Measurements from ENCODE around the gene MITF.
"Not testable (repeated sequence)": the region's sequence is repeated elsewhere in the genome, so short reads cannot be mapped to it uniquely, and the experiment has no call there.

The MITF gene

GRCh38 chr3:69920009-69920408, 180.7 kb downstream of the MITF start:
- H3K36me3 ChIP-seq (ENCODE audit: control insufficient read depth, insufficient read depth, low read length); DNase-seq; H3K27ac ChIP-seq (ENCODE audit: insufficient read depth, low read length, poor library complexity, severe bottlenecking); H3K4me3 ChIP-seq (ENCODE audit: insufficient read depth, low read depth, low read length, poor library complexity, severe bottlenecking); H3K27me3 ChIP-seq (replicated peaks; ENCODE audit: control insufficient read depth, insufficient read depth, low read length, poor library complexity, severe bottlenecking); H3K9me3 ChIP-seq (ENCODE audit: control insufficient read depth, low read length); H3K4me1 ChIP-seq (ENCODE audit: control insufficient read depth, insufficient read depth, low read length, poor library complexity, severe bottlenecking): not testable (repeated sequence)

- DNase-seq, result no peak
- no peaks in the 10 kb centered on the region for H3K9me3 ChIP-seq (ENCODE audit: control insufficient read depth, low read length)
- H3K4me1 ChIP-seq (ENCODE audit: control insufficient read depth, insufficient read depth, low read length, poor library complexity, severe bottlenecking), result no peaks in the 10 kb centered on the region
- no peak overlapping the region for H3K4me3 ChIP-seq (ENCODE audit: insufficient read depth, low read depth, low read length, poor library complexity, severe bottlenecking)
- no peaks in the 10 kb centered on the region for H3K36me3 ChIP-seq (ENCODE audit: control insufficient read depth, insufficient read depth, low read length)
- no peak overlapping the region for H3K27ac ChIP-seq (ENCODE audit: insufficient read depth, low read length, poor library complexity, severe bottlenecking)
- H3K27me3 ChIP-seq (replicated peaks; ENCODE audit: control insufficient read depth, insufficient read depth, low read length, poor library complexity, severe bottlenecking), result no peaks in the 10 kb centered on the region
Observed at GRCh38 chr3:69921651-69922050, 182.4 kb downstream of the MITF start.

- no peaks in the 10 kb centered on the region for H3K9me3 ChIP-seq (ENCODE audit: control insufficient read depth, low read length)
- no peaks in the 10 kb centered on the region for H3K4me1 ChIP-seq (ENCODE audit: control insufficient read depth, insufficient read depth, low read length, poor library complexity, severe bottlenecking)
- H3K27me3 ChIP-seq (replicated peaks; ENCODE audit: control insufficient read depth, insufficient read depth, low read length, poor library complexity, severe bottlenecking), result no peaks in the 10 kb centered on the region
- H3K4me3 ChIP-seq (ENCODE audit: insufficient read depth, low read depth, low read length, poor library complexity, severe bottlenecking), result no peak overlapping the region
- no peak overlapping the region for H3K27ac ChIP-seq (ENCODE audit: insufficient read depth, low read length, poor library complexity, severe bottlenecking)
- no peaks in the 10 kb centered on the region for H3K36me3 ChIP-seq (ENCODE audit: control insufficient read depth, insufficient read depth, low read length)
- no peak for DNase-seq
Observed at GRCh38 chr3:69922521-69923000, 183.3 kb downstream of the MITF start.

GRCh38 chr3:69925506-69925905, 186.2 kb downstream of the MITF start:
- no peak overlapping the region for H3K27ac ChIP-seq (ENCODE audit: insufficient read depth, low read length, poor library complexity, severe bottlenecking)
- no peaks in the 10 kb centered on the region for H3K27me3 ChIP-seq (replicated peaks; ENCODE audit: control insufficient read depth, insufficient read depth, low read length, poor library complexity, severe bottlenecking)
- no peaks in the 10 kb centered on the region for H3K4me1 ChIP-seq (ENCODE audit: control insufficient read depth, insufficient read depth, low read length, poor library complexity, severe bottlenecking)
- no peaks in the 10 kb centered on the region for H3K9me3 ChIP-seq (ENCODE audit: control insufficient read depth, low read length)
- DNase-seq, result no peak
- H3K36me3 ChIP-seq (ENCODE audit: control insufficient read depth, insufficient read depth, low read length), result no peaks in the 10 kb centered on the region
- H3K4me3 ChIP-seq (ENCODE audit: insufficient read depth, low read depth, low read length, poor library complexity, severe bottlenecking), result no peak overlapping the region

- Histone ChIP-seq H3K27me3 (replicated peaks; ENCODE audit: control insufficient read depth, insufficient read depth, low read length, poor library complexity, severe bottlenecking) (no peaks in the 10 kb centered on the region), H3K36me3 (ENCODE audit: control insufficient read depth, insufficient read depth, low read length) (no peaks in the 10 kb centered on the region), H3K4me3 (ENCODE audit: insufficient read depth, low read depth, low read length, poor library complexity, severe bottlenecking) (no peak overlapping the region), H3K27ac (ENCODE audit: insufficient read depth, low read length, poor library complexity, severe bottlenecking) (no peak overlapping the region), H3K4me1 (ENCODE audit: control insufficient read depth, insufficient read depth, low read length, poor library complexity, severe bottlenecking) (no peaks in the 10 kb centered on the region), H3K9me3 (ENCODE audit: control insufficient read depth, low read length) (no peaks in the 10 kb centered on the region)
- no peak for DNase-seq
Observed at GRCh38 chr3:69926385-69926784, 187.1 kb downstream of the MITF start.

GRCh38 chr3:69927571-69927970, 188.3 kb downstream of the MITF start:
- Histone ChIP-seq H3K4me1 (ENCODE audit: control insufficient read depth, insufficient read depth, low read length, poor library complexity, severe bottlenecking) (no peaks in the 10 kb centered on the region), H3K36me3 (ENCODE audit: control insufficient read depth, insufficient read depth, low read length) (no peaks in the 10 kb centered on the region), H3K27ac (ENCODE audit: insufficient read depth, low read length, poor library complexity, severe bottlenecking) (no peak overlapping the region), H3K9me3 (ENCODE audit: control insufficient read depth, low read length) (no peaks in the 10 kb centered on the region), H3K27me3 (replicated peaks; ENCODE audit: control insufficient read depth, insufficient read depth, low read length, poor library complexity, severe bottlenecking) (no peaks in the 10 kb centered on the region), H3K4me3 (ENCODE audit: insufficient read depth, low read depth, low read length, poor library complexity, severe bottlenecking) (no peak overlapping the region)
- no peak for DNase-seq

GRCh38 chr3:69929019-69929418, 189.8 kb downstream of the MITF start:
- no peak for DNase-seq
- no peaks in the 10 kb centered on the region for H3K27me3 ChIP-seq (replicated peaks; ENCODE audit: control insufficient read depth, insufficient read depth, low read length, poor library complexity, severe bottlenecking)
- H3K4me3 ChIP-seq (ENCODE audit: insufficient read depth, low read depth, low read length, poor library complexity, severe bottlenecking), result no peak overlapping the region
- no peaks in the 10 kb centered on the region for H3K9me3 ChIP-seq (ENCODE audit: control insufficient read depth, low read length)
- no peaks in the 10 kb centered on the region for H3K36me3 ChIP-seq (ENCODE audit: control insufficient read depth, insufficient read depth, low read length)
- no peaks in the 10 kb centered on the region for H3K4me1 ChIP-seq (ENCODE audit: control insufficient read depth, insufficient read depth, low read length, poor library complexity, severe bottlenecking)
- H3K27ac ChIP-seq (ENCODE audit: insufficient read depth, low read length, poor library complexity, severe bottlenecking), result no peak overlapping the region

GRCh38 chr3:69930564-69930963, 191.3 kb downstream of the MITF start:
- no peak overlapping the region for H3K27ac ChIP-seq (ENCODE audit: insufficient read depth, low read length, poor library complexity, severe bottlenecking)
- no peaks in the 10 kb centered on the region for H3K9me3 ChIP-seq (ENCODE audit: control insufficient read depth, low read length)
- H3K4me3 ChIP-seq (ENCODE audit: insufficient read depth, low read depth, low read length, poor library complexity, severe bottlenecking), result no peak overlapping the region
- H3K27me3 ChIP-seq (replicated peaks; ENCODE audit: control insufficient read depth, insufficient read depth, low read length, poor library complexity, severe bottlenecking), result no peaks in the 10 kb centered on the region
- H3K4me1 ChIP-seq (ENCODE audit: control insufficient read depth, insufficient read depth, low read length, poor library complexity, severe bottlenecking), result no peaks in the 10 kb centered on the region
- no peaks in the 10 kb centered on the region for H3K36me3 ChIP-seq (ENCODE audit: control insufficient read depth, insufficient read depth, low read length)
- DNase-seq, result no peak

- Histone ChIP-seq H3K36me3 (ENCODE audit: control insufficient read depth, insufficient read depth, low read length) (no peaks in the 10 kb centered on the region), H3K27ac (ENCODE audit: insufficient read depth, low read length, poor library complexity, severe bottlenecking) (no peak overlapping the region), H3K4me3 (ENCODE audit: insufficient read depth, low read depth, low read length, poor library complexity, severe bottlenecking) (no peak overlapping the region), H3K27me3 (replicated peaks; ENCODE audit: control insufficient read depth, insufficient read depth, low read length, poor library complexity, severe bottlenecking) (no peaks in the 10 kb centered on the region), H3K9me3 (ENCODE audit: control insufficient read depth, low read length) (no peaks in the 10 kb centered on the region), H3K4me1 (ENCODE audit: control insufficient read depth, insufficient read depth, low read length, poor library complexity, severe bottlenecking) (no peaks in the 10 kb centered on the region)
- DNase-seq, result no peak
Observed at GRCh38 chr3:69932087-69932486, 192.8 kb downstream of the MITF start.

GRCh38 chr3:69932501-69932900, 193.2 kb downstream of the MITF start:
- H3K27me3 ChIP-seq (replicated peaks; ENCODE audit: control insufficient read depth, insufficient read depth, low read length, poor library complexity, severe bottlenecking), result no peaks in the 10 kb centered on the region
- DNase-seq, result no peak
- no peaks in the 10 kb centered on the region for H3K4me1 ChIP-seq (ENCODE audit: control insufficient read depth, insufficient read depth, low read length, poor library complexity, severe bottlenecking)
- H3K9me3 ChIP-seq (ENCODE audit: control insufficient read depth, low read length), result no peaks in the 10 kb centered on the region
- H3K27ac ChIP-seq (ENCODE audit: insufficient read depth, low read length, poor library complexity, severe bottlenecking), result no peak overlapping the region
- no peaks in the 10 kb centered on the region for H3K36me3 ChIP-seq (ENCODE audit: control insufficient read depth, insufficient read depth, low read length)
- H3K4me3 ChIP-seq (ENCODE audit: insufficient read depth, low read depth, low read length, poor library complexity, severe bottlenecking), result no peak overlapping the region

- DNase-seq, result no peak
- Histone ChIP-seq H3K9me3 (ENCODE audit: control insufficient read depth, low read length) (no peaks in the 10 kb centered on the region), H3K27ac (ENCODE audit: insufficient read depth, low read length, poor library complexity, severe bottlenecking) (no peak overlapping the region), H3K4me1 (ENCODE audit: control insufficient read depth, insufficient read depth, low read length, poor library complexity, severe bottlenecking) (no peaks in the 10 kb centered on the region), H3K27me3 (replicated peaks; ENCODE audit: control insufficient read depth, insufficient read depth, low read length, poor library complexity, severe bottlenecking) (no peaks in the 10 kb centered on the region), H3K36me3 (ENCODE audit: control insufficient read depth, insufficient read depth, low read length) (no peaks in the 10 kb centered on the region), H3K4me3 (ENCODE audit: insufficient read depth, low read depth, low read length, poor library complexity, severe bottlenecking) (no peak overlapping the region)
Observed at GRCh38 chr3:69934398-69934797, 195.1 kb downstream of the MITF start.

All from effector memory CD4-positive, alpha-beta T cell (primary cell).